Osteoblast (primary cell): Measurements from ENCODE around the gene ADAT2. TPM values are rescaled to one million over a fixed set of nuclear protein-coding genes. Genes with fewer than 3 reads are reported as not detected.
A peak's percentile ranks its signal among the peaks of the same experiment; 100 is the strongest.

Experiments
- DNase-seq: peaks from one replicate; pipeline ENCODE4 v3.0.0; 2011; ENCODE audit warnings: low spot score, mixed read lengths; ENCODE audit not compliant: insufficient read length; ENCODE audit errors: missing footprints
- H2AFZ ChIP-seq: 2 replicates; pipeline ENCODE4 v1.6.0; 2011; ENCODE audit warnings: mild to moderate bottlenecking, low read length
- H3K27ac ChIP-seq: 2 replicates; pipeline ENCODE4 v1.5.1; 2011; ENCODE audit warnings: mild to moderate bottlenecking, low read depth, low read length, moderate library complexity
- H3K27me3 ChIP-seq: 2 replicates; pipeline ENCODE4 v1.6.0; 2012; ENCODE audit warnings: mild to moderate bottlenecking, control low read depth, inconsistent platforms, low read length, moderate library complexity; ENCODE audit not compliant: insufficient read depth
- H3K36me3 ChIP-seq: 2 replicates; pipeline ENCODE4 v1.5.1; 2011; ENCODE audit warnings: mild to moderate bottlenecking, low read length, control low read depth, moderate library complexity; ENCODE audit not compliant: insufficient read depth
- H3K4me1 ChIP-seq: 2 replicates; pipeline ENCODE4 v1.5.1; 2011; ENCODE audit warnings: mild to moderate bottlenecking, low read length, control low read depth, moderate library complexity; ENCODE audit not compliant: insufficient read depth
- H3K4me2 ChIP-seq: 2 replicates; pipeline ENCODE4 v1.6.0; 2011; ENCODE audit warnings: mild to moderate bottlenecking, low read length; ENCODE audit not compliant: insufficient read depth
- H3K4me3 ChIP-seq: fragments of 200-600 bp; sonication (generic); 3 replicates; pipeline ENCODE4 v1.5.1; 2012; ENCODE audit warnings: mild to moderate bottlenecking, low read length, inconsistent platforms; ENCODE audit not compliant: insufficient read depth
- H3K79me2 ChIP-seq: 2 replicates; pipeline ENCODE4 v1.6.0; 2012; ENCODE audit warnings: mild to moderate bottlenecking, low read length, control low read depth, inconsistent platforms; ENCODE audit not compliant: insufficient read depth
- H3K9me3 ChIP-seq: 2 replicates; pipeline ENCODE4 v1.5.1; 2011; ENCODE audit warnings: low read depth, low read length, control low read depth
- H4K20me1 ChIP-seq: 2 replicates; pipeline ENCODE4 v1.6.0; 2012; ENCODE audit warnings: mild to moderate bottlenecking, low read length, control low read depth; ENCODE audit not compliant: insufficient read depth
- CTCF ChIP-seq: IDR thresholded peaks from 2 replicates; pipeline ENCODE4 v1.5.1; 2011; ENCODE audit warnings: mild to moderate bottlenecking, low read depth, low read length, moderate library complexity; ENCODE audit errors: extremely low read depth
- total RNA-seq: library from RNA; depleted of rRNA; stranded (reverse); fragments of >200 nt; gene quantifications from 2 replicates; pipeline ENCODE4 v1.2.3, GENCODE V29; 2012

ADAT2 gene
- total RNA-seq, 1 donor: 2.2 TPM

GRCh38 chr6:143468026-143468425 is 17.5 kb upstream of the ADAT2 start:
- H3K27me3 ChIP-seq: no peaks in the 10 kb centered on the region
- H3K36me3 ChIP-seq: peaks cover 4% of the 10 kb centered on the region
- DNase-seq: no peak
- TF ChIP-seq CTCF: no peak
- H3K79me2 ChIP-seq: no peaks in the 10 kb centered on the region
- no peak overlapping the region for H3K4me2 ChIP-seq
- no peaks in the 10 kb centered on the region for H4K20me1 ChIP-seq
- no peaks in the 10 kb centered on the region for H3K4me1 ChIP-seq
- H3K4me3 ChIP-seq: no peak overlapping the region
- no peaks in the 10 kb centered on the region for H3K9me3 ChIP-seq
- no peak overlapping the region for H2AFZ ChIP-seq
- H3K27ac ChIP-seq: no peak overlapping the region

DNA sequence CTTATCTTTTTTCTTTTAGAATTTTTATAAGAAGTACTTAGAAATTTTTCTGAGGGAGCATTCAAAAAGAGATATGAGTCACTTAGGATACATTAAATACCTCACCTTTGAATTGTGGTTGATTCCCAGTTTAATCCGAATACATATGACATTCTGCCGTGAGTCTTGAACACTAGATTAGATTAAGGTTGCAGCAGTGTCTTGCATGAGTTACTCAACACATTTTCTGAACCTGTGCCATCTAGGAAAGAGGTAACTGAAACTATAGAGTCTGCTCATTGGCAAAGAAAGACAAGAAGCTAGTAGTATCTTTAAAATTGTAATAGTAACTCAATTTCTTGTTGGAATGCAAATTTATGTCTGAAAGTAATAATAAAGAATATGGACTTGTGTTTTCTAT is 15.1 kb upstream of the ADAT2 start:
- no peak for DNase-seq
- H3K4me1 ChIP-seq: no peaks in the 10 kb centered on the region
- H3K9me3 ChIP-seq: no peaks in the 10 kb centered on the region
- no peaks in the 10 kb centered on the region for H3K27me3 ChIP-seq
- no peaks in the 10 kb centered on the region for H4K20me1 ChIP-seq
- no peak overlapping the region for H3K27ac ChIP-seq
- TF ChIP-seq CTCF: no peak
- H3K4me2 ChIP-seq: no peak overlapping the region
- no peak overlapping the region for H3K4me3 ChIP-seq
- no peaks in the 10 kb centered on the region for H3K79me2 ChIP-seq
- H2AFZ ChIP-seq: no peak overlapping the region
- peaks cover 5% of the 10 kb centered on the region for H3K36me3 ChIP-seq

DNA sequence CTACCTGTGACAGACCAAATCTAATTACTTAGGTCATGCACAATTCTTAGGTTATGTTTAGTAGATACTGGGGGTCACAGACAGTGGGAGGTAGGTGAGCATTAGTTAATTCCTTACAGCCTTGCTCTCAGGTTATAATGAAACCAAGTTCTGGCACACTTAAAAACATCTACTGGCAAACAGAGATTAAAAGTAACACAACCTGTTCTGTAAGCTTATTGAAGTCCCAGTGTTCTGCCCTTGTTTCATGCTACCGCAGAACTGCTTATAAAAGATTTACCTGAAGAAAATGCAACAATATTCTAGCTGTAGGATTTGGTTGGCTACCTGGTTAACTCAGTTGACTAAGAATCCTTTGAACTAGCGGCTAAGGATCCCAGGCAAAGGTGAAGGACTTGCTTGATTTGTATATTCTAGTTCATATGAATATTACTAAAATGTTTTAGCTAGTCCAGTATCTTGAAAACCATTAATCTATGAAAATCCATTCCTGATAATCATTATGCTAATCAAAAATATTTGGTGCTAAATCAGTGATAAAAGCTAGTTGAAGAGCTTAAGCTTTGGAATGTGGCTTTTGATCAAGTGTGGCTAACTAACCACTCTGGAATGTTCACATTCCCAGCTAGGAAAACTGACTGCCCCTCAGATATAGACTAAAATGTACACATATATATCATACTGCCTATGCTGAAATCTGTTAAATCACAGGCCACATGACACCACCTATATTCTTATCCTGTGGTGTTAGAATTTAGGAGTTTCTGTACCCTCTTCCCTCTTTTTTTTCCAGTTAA is 7.3 kb upstream of the ADAT2 start:
- no peaks in the 10 kb centered on the region for H3K9me3 ChIP-seq
- no peak overlapping the region for H2AFZ ChIP-seq
- H3K36me3 ChIP-seq: peaks cover 6% of the 10 kb centered on the region
- TF ChIP-seq CTCF: no peak
- H3K4me3 ChIP-seq: no peak overlapping the region
- H3K4me2 ChIP-seq: no peak overlapping the region
- no peak for DNase-seq
- peaks cover 34% of the 10 kb centered on the region for H3K79me2 ChIP-seq
- H3K27ac ChIP-seq: no peak overlapping the region
- no peaks in the 10 kb centered on the region for H3K27me3 ChIP-seq
- peaks cover 8% of the 10 kb centered on the region for H3K4me1 ChIP-seq
- H4K20me1 ChIP-seq: peaks cover 4% of the 10 kb centered on the region

- Histone ChIP-seq H2AFZ (peak overlapping the region; percentile 94), H3K4me3 (peak overlapping the region; percentile 79), H3K79me2 (peaks cover 65% of the 10 kb centered on the region), H3K4me1 (peaks cover 19% of the 10 kb centered on the region), H4K20me1 (peaks cover 4% of the 10 kb centered on the region), H3K9me3 (no peaks in the 10 kb centered on the region), H3K27ac (peak overlapping the region; percentile 56), H3K36me3 (peaks cover 4% of the 10 kb centered on the region), H3K27me3 (no peaks in the 10 kb centered on the region), H3K4me2 (peak overlapping the region; percentile 96)
- no peak for TF ChIP-seq CTCF
- DNase-seq: peak; percentile 36
Observed at GRCh38 chr6:143451531-143451930, 1.0 kb upstream of the ADAT2 start.
